HepG2 (cell line): ENCODE results near the gene DIAPH1. TPM values are rescaled to one million over a fixed set of nuclear protein-coding genes. Genes with fewer than 3 reads are reported as not detected.
A peak's percentile ranks its signal among the peaks of the same experiment; 100 is the strongest.

ENCODE experiments used
- ATAC-seq: fragments of 200-7000 bp; cut with Tn5 transposase; 3 replicates; pipeline ENCODE4 v1.9.1; 2020; ENCODE audit warnings: mild to moderate bottlenecking, moderate library complexity
- Bru-seq: library from RNA; stranded (reverse); fragments of 400-500 nt; gene quantifications from one replicate; lab custom pipeline; 2021; lab: Mats Ljungman, UMichigan
- BruChase-seq, 2 experiments: library from RNA; stranded (reverse); fragments of 400-500 nt; gene quantifications; one replicate each; lab custom pipeline; 2021; lab: Mats Ljungman, UMichigan
- BruUV-seq: library from RNA; stranded (reverse); fragments of 400-500 nt; replicated peaks from 2 replicates; lab custom pipeline; 2021; lab: Mats Ljungman, UMichigan
- CTCF ChIA-PET: fragments of 300-600 bp; formaldehyde crosslinking; extraction: SDS; loops from one replicate; lab custom pipeline; 2021; ENCODE audit warnings: low total read pairs, inconsistent platforms, low intra/inter-chr PET ratio; lab: Yijun Ruan, JAX
- POLR2A ChIA-PET: fragments of 350-600 bp; sonication (Branson Sonifier 250); formaldehyde crosslinking; loops from one replicate; lab custom pipeline; 2020; ENCODE audit warnings: antibody characterized with exemption, inconsistent platforms; lab: Yijun Ruan, JAX
- DNase-seq: peaks from one replicate; pipeline ENCODE4 v3.0.0-alpha.2; 2015; ENCODE audit warnings: low spot score
- FAIRE-seq: peaks from 3 replicates; lab custom pipeline; 2011; peaks lifted over from hg19 to GRCh38; lab: Jason Lieb, UNC
- H2AFZ ChIP-seq: one replicate; pipeline ENCODE4 v1.6.1; 2011; ENCODE audit warnings: low read length, inconsistent platforms
- H3K27ac ChIP-seq: fragments of 300-600 bp; 3 replicates; pipeline ENCODE4 v1.8.0; 2011; ENCODE audit warnings: mixed run types, mild to moderate bottlenecking, mixed read lengths, low read length, inconsistent platforms; ENCODE audit not compliant: insufficient read depth; ENCODE audit errors: extremely low read length
- H3K27me3 ChIP-seq, 2 experiments: fragments of 200-600 bp in 1 of 2; 2 replicates in 1 of 2; 3 replicates in 1 of 2; pipeline versions ENCODE4 v1.6.0 to v1.8.0; 2011; ENCODE audit warnings: low read length in 2 of 2, mild to moderate bottlenecking in 2 of 2, moderate library complexity in 2 of 2, inconsistent platforms in 1 of 2; ENCODE audit not compliant: insufficient read depth in 2 of 2, control insufficient read depth in 1 of 2
- H3K36me3 ChIP-seq, 2 experiments: fragments of 200-600 bp in 1 of 2; replicated peaks in 1 of 2; 2 replicates in 1 of 2; 3 replicates in 1 of 2; pipeline versions ENCODE4 v1.5.1 to v1.8.0; 2011; ENCODE audit warnings: low read length in 2 of 2, inconsistent platforms in 1 of 2; ENCODE audit not compliant: insufficient read depth in 2 of 2, control insufficient read depth in 1 of 2
- H3K4me1 ChIP-seq: 2 replicates; pipeline ENCODE4 v1.5.1; 2012; ENCODE audit warnings: low read length, inconsistent platforms; ENCODE audit not compliant: insufficient read depth
- H3K4me2 ChIP-seq: 2 replicates; pipeline ENCODE4 v1.6.0; 2011; ENCODE audit warnings: low read depth, low read length, inconsistent platforms
- H3K4me3 ChIP-seq, 3 experiments: fragments of 200-600 bp in 1 of 3; sonication (generic), shearing (Covaris generic) in 1 of 3; replicated peaks in 1 of 3; 2 replicates each; pipeline ENCODE4 v1.5.1; 2011 to 2016; ENCODE audit warnings: low read length in 3 of 3, inconsistent platforms in 2 of 3, low read depth in 2 of 3, mild to moderate bottlenecking in 2 of 3, control low read depth in 1 of 3, mixed read lengths in 1 of 3; ENCODE audit not compliant: insufficient read depth in 1 of 3
- H3K79me2 ChIP-seq: one replicate; pipeline ENCODE4 v1.6.1; 2011; ENCODE audit warnings: low read length, inconsistent platforms; ENCODE audit not compliant: insufficient read depth
- H3K9ac ChIP-seq: 2 replicates; pipeline ENCODE4 v1.6.0; 2011; ENCODE audit warnings: mild to moderate bottlenecking, low read depth, low read length, inconsistent platforms; ENCODE audit not compliant: insufficient read depth
- H3K9me3 ChIP-seq: 2 replicates; pipeline ENCODE4 v1.5.1; 2012; ENCODE audit warnings: mild to moderate bottlenecking, low read length
- H4K20me1 ChIP-seq: 2 replicates; pipeline ENCODE4 v1.6.0; 2011; ENCODE audit warnings: inconsistent platforms, mild to moderate bottlenecking, low read length, moderate library complexity; ENCODE audit not compliant: insufficient read depth
- ATF2 ChIP-seq: sonication (generic); formaldehyde crosslinking; IDR thresholded peaks from 2 replicates; pipeline ENCODE4 v1.4.0; 2020; ENCODE audit warnings: missing genetic modification reagents
- ATF6 ChIP-seq: sonication (generic); formaldehyde crosslinking; conservative IDR thresholded peaks from 2 replicates; pipeline ENCODE4 v1.4.0; 2020; ENCODE audit warnings: missing genetic modification reagents
- DMAP1 ChIP-seq: IDR thresholded peaks from 2 replicates; pipeline ENCODE4 v1.6.1; 2016
- DNMT1 ChIP-seq: sonication (generic); formaldehyde crosslinking; IDR thresholded peaks from 2 replicates; pipeline ENCODE4 v1.5.1; 2020; ENCODE audit warnings: mild to moderate bottlenecking, missing genetic modification reagents
- HES4 ChIP-seq: sonication (generic); formaldehyde crosslinking; IDR thresholded peaks from 2 replicates; pipeline ENCODE4 v1.9.0; 2021; ENCODE audit warnings: mild to moderate bottlenecking, missing genetic modification reagents, borderline replicate concordance
- HNRNPUL1 ChIP-seq: fragments of 200-400 bp; formaldehyde crosslinking; IDR thresholded peaks from 2 replicates; pipeline ENCODE4 v1.6.1; 2017; ENCODE audit warnings: low read depth, mild to moderate bottlenecking, low read length, moderate library complexity
- IRF2 ChIP-seq: IDR thresholded peaks from 2 replicates; pipeline ENCODE4 v1.6.1; 2018; ENCODE audit warnings: missing genetic modification reagents, missing compliant biosample characterization
- MEIS1 ChIP-seq: sonication (generic); formaldehyde crosslinking; IDR thresholded peaks from 2 replicates; pipeline ENCODE4 v1.9.0; 2021; ENCODE audit warnings: mild to moderate bottlenecking, missing genetic modification reagents, moderate library complexity, borderline replicate concordance
- SOX5 ChIP-seq: IDR thresholded peaks from 2 replicates; pipeline ENCODE4 v1.6.1; 2016; ENCODE audit warnings: borderline replicate concordance
- SRF ChIP-seq: IDR thresholded peaks from 2 replicates; pipeline ENCODE4 v1.6.1; 2011; ENCODE audit warnings: mild to moderate bottlenecking, low read depth, low read length, moderate library complexity
- XRCC5 ChIP-seq: fragments of 200-400 bp; formaldehyde crosslinking; optimal IDR thresholded peaks from 2 replicates; pipeline ENCODE3; 2017; ENCODE audit warnings: mild to moderate bottlenecking, low read length
- ZFP36L1 ChIP-seq: sonication (generic); formaldehyde crosslinking; IDR thresholded peaks from 2 replicates; pipeline ENCODE4 v1.8.0; 2022; ENCODE audit warnings: mild to moderate bottlenecking, missing genetic modification reagents, moderate library complexity
- ZMYM2 ChIP-seq: sonication (generic); formaldehyde crosslinking; IDR thresholded peaks from 2 replicates; pipeline ENCODE4 v1.8.0; 2022; ENCODE audit warnings: mild to moderate bottlenecking, missing genetic modification reagents
- ZNF619 ChIP-seq: sonication (generic); formaldehyde crosslinking; IDR thresholded peaks from 2 replicates; pipeline ENCODE4 v1.4.0; 2020; ENCODE audit warnings: mild to moderate bottlenecking, missing genetic modification reagents
- ZNF75D ChIP-seq: sonication (generic); formaldehyde crosslinking; IDR thresholded peaks from 2 replicates; pipeline ENCODE4 v1.8.1; 2023; ENCODE audit warnings: missing genetic modification reagents, mild to moderate bottlenecking, borderline replicate concordance
- WGBS: methylation state at CpG from one replicate; pipeline ENCODE4 v1.1.6; 2017; ENCODE audit warnings: low lambda C conversion rate; 5-methylcytosine and 5-hydroxymethylcytosine counted together
- in situ Hi-C: cut with HindIII; loops from 2 replicates; pipeline ENCODE4 v1.10.0; 2017; ENCODE audit warnings: low pct_unique_long_range_greater_than_20kb; ENCODE audit not compliant: extremely low pct_ligation_motif_present
- intact Hi-C: fragments of 100-400 bp; cut with micrococcal nuclease; formaldehyde crosslinking; loops from one replicate; pipeline ENCODE4 v1.10.0; 2022; ENCODE audit not compliant: unreplicated experiment
- long read RNA-seq, 2 experiments: library from RNA in 1 of 2; library from polyadenylated mRNA in 1 of 2; stranded (forward) in 1 of 2; unstranded in 1 of 2; transcript quantifications; one replicate each; pipeline ENCODE4 v2.0.0, GENCODE V29; 2019 to 2022
- polyA minus RNA-seq, 3 experiments: library from RNA; depleted of rRNA, polyadenylated mRNA; stranded (reverse); fragments of >200 nt; gene quantifications; 2 replicates each; pipeline ENCODE4 v1.2.3, GENCODE V29; 2011; ENCODE audit warnings: low replicate concordance in 1 of 3
- polyA plus RNA-seq, 8 experiments: library from polyadenylated mRNA; depleted of rRNA in 3 of 8; stranded (reverse) in 7 of 8; unstranded in 1 of 8; fragments of >200 nt; fragmentation: Illumina TruSeq in 4 of 8; extraction: Trizol in 4 of 8; gene quantifications; 2 replicates each; pipeline versions ENCODE4 v1.2.1 to v1.2.3, GENCODE V29; 2011 to 2016; ENCODE audit warnings: low read depth in 4 of 8, missing spikeins in 1 of 8, mixed read lengths in 1 of 8; ENCODE audit not compliant: insufficient read depth in 1 of 8
- total RNA-seq, 5 experiments: library from RNA; depleted of rRNA; stranded (reverse); fragments of >200 nt; fragmentation: Illumina TruSeq; extraction: Trizol; gene quantifications; 2 replicates each; pipeline ENCODE4 v1.2.3, GENCODE V29; 2016; ENCODE audit warnings: low read depth in 1 of 5

The DIAPH1 gene
- total RNA-seq (2016; rRNA removed; fragmentation: Illumina TruSeq; extraction: Trizol) (28.5 and 33.9 TPM in 2 replicates), polyA plus RNA-seq (2011; rRNA removed) (25.1 and 33.2 TPM in 2 replicates), polyA minus RNA-seq (2011; rRNA and poly(A)+ RNA removed; ENCODE audit: low replicate concordance) (105 and 207 TPM in 2 replicates), Bru-seq, nascent RNA (percentile 84 among the genes with signal in this experiment), BruChase-seq, experiment 1, labeled RNA remaining after a 6-hour chase (percentile 87 among the genes with signal in this experiment), BruChase-seq, experiment 2, labeled RNA remaining after a 2-hour chase (percentile 84 among the genes with signal in this experiment)
- 16.5 and 21.3 TPM in 2 replicates for total RNA-seq (2016; cell fraction: cytosol; rRNA removed; fragmentation: Illumina TruSeq; extraction: Trizol; ENCODE audit: low read depth)
- total RNA-seq (2016; cell fraction: insoluble cytoplasmic fraction; rRNA removed; fragmentation: Illumina TruSeq; extraction: Trizol), result 24.1 and 31.9 TPM in 2 replicates
- total RNA-seq (2016; cell fraction: membrane; rRNA removed; fragmentation: Illumina TruSeq; extraction: Trizol), result 20.9 and 21.2 TPM in 2 replicates
- 95.2 and 104 TPM in 2 replicates for total RNA-seq (2016; cell fraction: nucleus; rRNA removed; fragmentation: Illumina TruSeq; extraction: Trizol)
- 18.7 and 25.7 TPM in 2 replicates for polyA plus RNA-seq (2011; cell fraction: cytosol; rRNA removed)
- polyA plus RNA-seq (2011; cell fraction: nucleus; rRNA removed), result 126 and 140 TPM in 2 replicates
- polyA plus RNA-seq (2012), result 45.7 and 49.8 TPM in 2 replicates
- 5.1 and 6.3 TPM in 2 replicates for polyA plus RNA-seq (2016; cell fraction: cytosol; fragmentation: Illumina TruSeq; extraction: Trizol; ENCODE audit: low read depth)
- 24.9 and 33.0 TPM in 2 replicates for polyA plus RNA-seq (2016; cell fraction: insoluble cytoplasmic fraction; fragmentation: Illumina TruSeq; extraction: Trizol; ENCODE audit: low read depth)
- polyA plus RNA-seq (2016; cell fraction: membrane; fragmentation: Illumina TruSeq; extraction: Trizol; ENCODE audit: low read depth), result 7.9 and 10.1 TPM in 2 replicates
- 123 and 124 TPM in 2 replicates for polyA plus RNA-seq (2016; cell fraction: nucleus; fragmentation: Illumina TruSeq; extraction: Trizol; ENCODE audit: insufficient read depth, low read depth)
- 30.1 and 34.9 TPM in 2 replicates for polyA minus RNA-seq (2011; cell fraction: cytosol; rRNA and poly(A)+ RNA removed)
- polyA minus RNA-seq (2011; cell fraction: nucleus; rRNA and poly(A)+ RNA removed), result 129 and 140 TPM in 2 replicates
- long read RNA-seq, experiment 1, partial matches to known transcripts, result 6 of 18 reads
- long read RNA-seq, experiment 1, other reads (novel, unspliced or antisense), result 12 of 18 reads
- long read RNA-seq, experiment 2, partial matches to known transcripts, result 46 of 96 reads
- long read RNA-seq, experiment 2, other reads (novel, unspliced or antisense), result 48 of 96 reads

- H4K20me1 ChIP-seq, result no peaks in the 10 kb centered on the region
- H2AFZ ChIP-seq, result no peak within 1 kb of the TSS
- H3K9me3 ChIP-seq, result no peaks in the 10 kb centered on the region
- intact Hi-C loops, result loop anchor here (1.0 kb wide), 2 partner anchors 11 to 27 kb away; no protein-coding TSS in a partner anchor
- ChIA-PET POLR2A (interaction anchor here (0.9 to 3.5 kb wide), 7 partner anchors 10 to 298 kb away, joined by 3 to 53 read pairs (median 6); partner anchors contain the start of genes FCHSD1, HDAC3, RELL2 and TAF7), CTCF (interaction anchor here (0.7 to 3.0 kb wide), 4 partner anchors 18 to 55 kb away, joined by 5 to 67 read pairs (median 6); partner anchors contain the start of genes HDAC3 and RELL2)
- peak within 1 kb of the TSS; percentile 83 for H3K9ac ChIP-seq
- H3K4me1 ChIP-seq, result peaks cover 45% of the 10 kb centered on the region
- FAIRE-seq (peak; percentile 85), DNase-seq (peak; percentile 92), ATAC-seq (peak; percentile 94)
- in situ Hi-C loops, result no loop called here
- H3K79me2 ChIP-seq, result peaks cover 37% of the 10 kb centered on the region
- 37% methylated on average over 4 of the region's 70 CpGs for WGBS
- peak within 1 kb of the TSS; percentile 87 for H3K27ac ChIP-seq
- H3K36me3 ChIP-seq, result peaks cover 11 to 21% of the 10 kb centered on the region in 2 experiments
- no peaks in the 10 kb centered on the region for H3K27me3 ChIP-seq
- peak within 1 kb of the TSS; percentile 84 to 95 (median 88) for H3K4me3 ChIP-seq
- peak within 1 kb of the TSS; percentile 74 for H3K4me2 ChIP-seq
- no TSS peak for BruUV-seq
- TF ChIP-seq XRCC5 (peak; percentile 93), ZFP36L1 (CRISPR knock-in tag) (peak; percentile 82; the same call in 1 of the 2 replicates), HNRNPUL1 (peak; percentile 48; the same call in 1 of the 2 replicates), DNMT1 (no peak), ATF2 (CRISPR knock-in tag) (peak; percentile 54; the same call in 1 of the 2 replicates), IRF2 (peak; percentile 88), DMAP1 (CRISPR knock-in tag) (peak; percentile 86), ZNF75D (CRISPR knock-in tag) (no peak), SRF (no peak), ATF6 (CRISPR knock-in tag) (no peak; the same call in 1 of the 2 replicates), ZMYM2 (CRISPR knock-in tag) (no peak), MEIS1 (CRISPR knock-in tag) (0 out of 2 replicates have a peak, but pooled peaks have one; percentile 57), SOX5 (peak; percentile 45; the same call in 1 of the 2 replicates), HES4 (CRISPR knock-in tag) (peak; percentile 71; the same call in 1 of the 2 replicates), ZNF619 (CRISPR knock-in tag) (peak; percentile 84; the same call in 1 of the 2 replicates)
Measured at GRCh38 chr5:141618804-141619554, at the start of gene DIAPH1. Gene DIAPH1, minus strand, starts transcription at chr5:141619000. Its CDS starts 86 bp downstream, at chr5:141618914.
